Astrocyte of the cerebellum (primary cell): ENCODE measurements around the gene CPEB4.

Experiments used
- DNase-seq: peaks from one replicate; pipeline ENCODE4 v3.0.0-alpha.2; 2011; ENCODE audit warnings: low read depth
- H3K4me3 ChIP-seq: 2 replicates; pipeline ENCODE4 v1.5.1; 2011; ENCODE audit warnings: mild to moderate bottlenecking, low read depth, low read length, moderate library complexity
- in situ Hi-C: cut with HindIII; loops from 2 replicates; pipeline ENCODE4 v1.10.0; 2017; ENCODE audit warnings: low sequenced_read_pairs
- TF ChIP-seq, protein P1 (sequence below): IDR thresholded peaks from 2 replicates; pipeline ENCODE4 v1.5.1; 2012; ENCODE audit warnings: low read length, low read depth, moderate library complexity, mild to moderate bottlenecking; ENCODE audit errors: missing control alignments

CPEB4 gene

DNA sequence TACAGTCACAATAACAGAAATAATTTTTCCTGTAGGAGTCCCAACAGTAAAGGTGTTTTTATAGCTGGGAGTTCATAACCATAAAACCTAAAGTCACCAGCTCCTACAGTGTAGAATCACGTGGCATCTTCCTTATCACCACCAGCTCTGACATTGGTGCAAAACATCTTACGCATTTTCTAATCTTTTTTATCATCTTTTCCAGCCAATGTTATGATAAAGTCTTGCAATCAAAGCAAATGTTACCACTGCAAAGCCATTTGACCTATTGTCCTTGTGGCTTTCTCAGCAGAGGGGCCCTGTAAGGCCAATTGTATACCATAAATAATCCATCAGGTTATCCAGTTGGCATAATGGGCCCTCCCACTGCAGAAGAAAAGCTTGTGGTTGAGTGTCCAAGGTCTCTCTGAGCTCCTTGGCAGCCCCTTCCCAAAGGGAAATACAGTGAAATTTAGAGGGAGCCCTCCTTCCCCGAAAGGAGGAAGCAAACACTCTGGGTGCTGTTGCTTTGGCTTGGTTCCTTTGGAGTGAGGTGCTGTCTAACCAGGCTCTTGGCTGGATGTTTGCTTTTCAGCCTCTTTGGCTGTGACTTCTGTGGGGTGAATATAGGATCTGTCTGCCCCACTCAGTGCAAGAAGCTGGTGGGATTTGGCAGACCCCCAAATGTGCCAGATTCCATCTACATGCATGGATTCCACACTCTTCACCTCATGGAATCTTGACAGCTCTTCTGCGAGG is 29.3 kb upstream of the CPEB4 start:
- no peak for DNase-seq
- TF ChIP-seq, protein P1, sequence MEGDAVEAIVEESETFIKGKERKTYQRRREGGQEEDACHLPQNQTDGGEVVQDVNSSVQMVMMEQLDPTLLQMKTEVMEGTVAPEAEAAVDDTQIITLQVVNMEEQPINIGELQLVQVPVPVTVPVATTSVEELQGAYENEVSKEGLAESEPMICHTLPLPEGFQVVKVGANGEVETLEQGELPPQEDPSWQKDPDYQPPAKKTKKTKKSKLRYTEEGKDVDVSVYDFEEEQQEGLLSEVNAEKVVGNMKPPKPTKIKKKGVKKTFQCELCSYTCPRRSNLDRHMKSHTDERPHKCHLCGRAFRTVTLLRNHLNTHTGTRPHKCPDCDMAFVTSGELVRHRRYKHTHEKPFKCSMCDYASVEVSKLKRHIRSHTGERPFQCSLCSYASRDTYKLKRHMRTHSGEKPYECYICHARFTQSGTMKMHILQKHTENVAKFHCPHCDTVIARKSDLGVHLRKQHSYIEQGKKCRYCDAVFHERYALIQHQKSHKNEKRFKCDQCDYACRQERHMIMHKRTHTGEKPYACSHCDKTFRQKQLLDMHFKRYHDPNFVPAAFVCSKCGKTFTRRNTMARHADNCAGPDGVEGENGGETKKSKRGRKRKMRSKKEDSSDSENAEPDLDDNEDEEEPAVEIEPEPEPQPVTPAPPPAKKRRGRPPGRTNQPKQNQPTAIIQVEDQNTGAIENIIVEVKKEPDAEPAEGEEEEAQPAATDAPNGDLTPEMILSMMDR, result no peak
- no peak overlapping the region for H3K4me3 ChIP-seq
- in situ Hi-C loops, result loop anchor here (5.0 kb wide), 1 partner anchor 72 kb away; no protein-coding TSS in a partner anchor

- H3K4me3 ChIP-seq, result no peak overlapping the region
- in situ Hi-C loops, result loop anchor here (5.0 kb wide), 1 partner anchor 72 kb away; no protein-coding TSS in a partner anchor
- no peak for DNase-seq
- TF ChIP-seq, protein P1, result no peak
These were observed 28.6 kb upstream of the CPEB4 start for GRCh38 chr5:173859408-173860159.

GRCh38 chr5:173862047-173862477 is 26.1 kb upstream of the CPEB4 start:
- no peak for DNase-seq
- in situ Hi-C loops, result no loop called here
- H3K4me3 ChIP-seq, result no peak overlapping the region
- TF ChIP-seq, protein P1, result no peak

- no peak overlapping the region for H3K4me3 ChIP-seq
- TF ChIP-seq, protein P1, result no peak
- DNase-seq, result no peak
- in situ Hi-C loops, result no loop called here
These were observed 24.8 kb upstream of the CPEB4 start for GRCh38 chr5:173863359-173863758.

GRCh38 chr5:173864126-173865050 is 23.8 kb upstream of the CPEB4 start:
- TF ChIP-seq, protein P1, result no peak
- in situ Hi-C loops, result no loop called here
- DNase-seq, result no peak
- no peak overlapping the region for H3K4me3 ChIP-seq
